Body of pancreas (tissue), 4 donors: ENCODE data around the gene APOB. TPM values are rescaled to one million over a fixed set of nuclear protein-coding genes. Genes with fewer than 3 reads are reported as not detected.

Experiments
- ATAC-seq: fragments of 150-250 bp; one replicate; pipeline ENCODE4 v1.9.1; 2016
- DNase-seq, 4 donors: peaks; one replicate each; pipeline ENCODE4 v3.0.0-alpha.2; 2019
- H3K27ac ChIP-seq, 4 donors: fragments of 200-600 bp; sonication (generic); 1 replicate in 3 of 4; 2 replicates in 1 of 4; pipeline versions ENCODE4 v1.5.1 to v1.6.1; 2016 to 2019; ENCODE audit warnings: mild to moderate bottlenecking in 1 of 4, mixed read lengths in 1 of 4, moderate library complexity in 1 of 4
- H3K27me3 ChIP-seq, 2 donors: fragments of 200-600 bp; sonication (generic); one replicate each; pipeline ENCODE4 v1.6.0; 2016; ENCODE audit warnings: mild to moderate bottlenecking in 1 of 2
- H3K36me3 ChIP-seq, 2 donors: fragments of 200-600 bp; sonication (generic); replicated peaks in 1 of 2; 2 replicates each; pipeline ENCODE4 v1.5.1; 2016; ENCODE audit warnings: low read depth in 2 of 2; ENCODE audit not compliant: insufficient read depth in 1 of 2
- H3K4me1 ChIP-seq: fragments of 200-600 bp; sonication (generic); one replicate; pipeline ENCODE4 v1.6.0; 2016
- H3K4me3 ChIP-seq, 2 donors: fragments of 200-600 bp; sonication (generic); 1 replicate in 1 of 2; 2 replicates in 1 of 2; pipeline ENCODE4 v1.5.1; 2016 to 2019
- H3K9me3 ChIP-seq, 3 donors: fragments of 200-600 bp; sonication (generic); 1 replicate in 2 of 3; 2 replicates in 1 of 3; pipeline ENCODE4 v1.5.1; 2016
- POLR2A ChIP-seq, 3 donors: fragments of 450-650 bp; IDR thresholded peaks; one replicate each; pipeline ENCODE4 v1.6.1; 2016; ENCODE audit warnings: antibody characterized with exemption in 3 of 3, mild to moderate bottlenecking in 2 of 3
- WGBS, 2 donors: methylation state at CpG; one replicate each; pipeline ENCODE4 v1.1.5; 2017; 5-methylcytosine and 5-hydroxymethylcytosine counted together
- intact Hi-C: fragments of 100-400 bp; cut with DNase I; formaldehyde crosslinking; loops from one replicate; pipeline ENCODE4 v1.15.1; 2023
- total RNA-seq, 2 donors: library from RNA; depleted of rRNA; stranded (reverse); fragments of >200 nt; gene quantifications; one replicate each; pipeline ENCODE4 v1.1.0, GENCODE V29; 2016
- TF ChIP-seq, protein P1 (sequence below), 7 experiments: fragments of 450-650 bp in 4 of 7; fragments of 200-600 bp in 3 of 7; sonication (generic) in 3 of 7; IDR thresholded peaks; one replicate each; pipeline ENCODE4 v1.5.1; 2016 to 2019; ENCODE audit warnings: antibody characterized with exemption in 7 of 7

The APOB gene
- total RNA-seq, 2 donors from 2014 or later: 0.66 to 0.78 TPM

DNA sequence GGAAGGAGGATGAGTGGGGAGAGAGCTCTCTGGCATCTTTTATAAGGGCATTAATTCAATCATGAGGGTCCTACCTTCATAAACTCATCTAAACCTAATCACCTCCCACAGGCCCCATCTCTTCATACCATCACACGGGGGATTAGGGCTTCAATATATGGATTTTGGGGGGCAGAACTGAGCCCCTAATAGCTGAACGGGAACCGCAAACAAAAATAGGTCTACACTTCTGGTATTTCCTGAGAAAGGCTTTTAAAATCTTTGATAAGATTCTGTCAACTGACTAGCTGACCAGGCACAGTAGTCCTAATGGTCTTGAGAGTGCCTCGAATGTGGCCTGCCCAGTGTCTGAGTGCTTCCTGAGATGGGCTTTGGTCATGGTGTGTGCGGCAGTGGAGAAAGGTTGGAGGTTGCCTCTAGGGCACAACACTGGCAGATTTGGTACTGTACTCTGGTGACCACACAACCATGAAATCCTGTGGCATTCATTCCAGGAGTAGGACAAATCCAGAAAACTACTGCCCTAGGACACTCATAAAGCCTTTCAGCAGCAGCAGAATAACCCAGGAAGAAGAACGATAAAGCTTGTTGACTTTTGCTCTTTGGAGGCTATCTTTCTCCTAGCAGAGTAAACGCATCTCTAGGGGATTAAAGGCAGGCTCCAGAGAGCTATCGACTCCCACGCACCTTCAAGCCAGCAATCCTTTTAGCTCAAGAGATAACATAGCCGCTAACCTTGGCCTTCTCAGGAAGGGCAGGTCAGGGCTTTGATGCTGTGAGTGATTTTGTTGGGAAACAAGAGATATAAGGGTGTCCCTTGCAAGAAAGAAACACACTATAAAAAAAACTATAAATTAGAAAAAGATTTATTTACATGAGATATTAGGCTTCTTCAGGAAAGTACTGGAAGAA lies 12.3 kb upstream of the APOB start:
- 48 to 53% methylated on average over 10 of the region's 10 CpGs for WGBS, 2 donors
- H3K4me1 ChIP-seq: no peaks in the 10 kb centered on the region
- no peaks in the 10 kb centered on the region for H3K36me3 ChIP-seq
- DNase-seq: no peak
- no peak for ATAC-seq
- H3K27ac ChIP-seq: no peak overlapping the region
- no peaks in the 10 kb centered on the region for H3K9me3 ChIP-seq
- no peak overlapping the region for H3K4me3 ChIP-seq
- no peak for TF ChIP-seq POLR2A (IDR thresholded peaks at IDR 0.05)
- TF ChIP-seq, protein P1, sequence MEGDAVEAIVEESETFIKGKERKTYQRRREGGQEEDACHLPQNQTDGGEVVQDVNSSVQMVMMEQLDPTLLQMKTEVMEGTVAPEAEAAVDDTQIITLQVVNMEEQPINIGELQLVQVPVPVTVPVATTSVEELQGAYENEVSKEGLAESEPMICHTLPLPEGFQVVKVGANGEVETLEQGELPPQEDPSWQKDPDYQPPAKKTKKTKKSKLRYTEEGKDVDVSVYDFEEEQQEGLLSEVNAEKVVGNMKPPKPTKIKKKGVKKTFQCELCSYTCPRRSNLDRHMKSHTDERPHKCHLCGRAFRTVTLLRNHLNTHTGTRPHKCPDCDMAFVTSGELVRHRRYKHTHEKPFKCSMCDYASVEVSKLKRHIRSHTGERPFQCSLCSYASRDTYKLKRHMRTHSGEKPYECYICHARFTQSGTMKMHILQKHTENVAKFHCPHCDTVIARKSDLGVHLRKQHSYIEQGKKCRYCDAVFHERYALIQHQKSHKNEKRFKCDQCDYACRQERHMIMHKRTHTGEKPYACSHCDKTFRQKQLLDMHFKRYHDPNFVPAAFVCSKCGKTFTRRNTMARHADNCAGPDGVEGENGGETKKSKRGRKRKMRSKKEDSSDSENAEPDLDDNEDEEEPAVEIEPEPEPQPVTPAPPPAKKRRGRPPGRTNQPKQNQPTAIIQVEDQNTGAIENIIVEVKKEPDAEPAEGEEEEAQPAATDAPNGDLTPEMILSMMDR (IDR thresholded peaks at IDR 0.05): no peak
- intact Hi-C loops: no loop called here
- no peaks in the 10 kb centered on the region for H3K27me3 ChIP-seq

DNA sequence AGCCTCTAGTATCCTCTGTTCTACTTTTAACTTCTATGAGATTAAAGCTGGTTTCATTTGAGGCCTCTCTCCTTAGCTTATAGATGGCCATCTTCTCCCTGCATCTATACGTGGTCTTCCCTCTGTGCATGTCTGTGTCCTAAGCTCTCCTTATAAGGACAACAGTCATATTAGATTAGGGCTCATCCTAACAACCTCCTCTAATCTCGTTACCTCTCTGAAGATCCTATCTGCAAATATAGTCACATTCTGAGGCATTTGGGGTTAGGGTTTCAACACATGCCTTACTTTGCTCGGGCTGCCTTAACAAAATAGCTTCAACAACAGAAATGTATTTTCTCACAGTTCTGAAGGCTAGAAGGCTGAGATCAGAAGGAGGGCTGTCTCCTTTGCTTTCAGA lies 11.6 kb upstream of the APOB start:
- Histone ChIP-seq H3K4me1 (no peaks in the 10 kb centered on the region), H3K27me3 (no peaks in the 10 kb centered on the region), H3K9me3 (no peaks in the 10 kb centered on the region), H3K4me3 (no peak overlapping the region), H3K36me3 (no peaks in the 10 kb centered on the region), H3K27ac (no peak overlapping the region)
- WGBS, 2 donors: 65 to 68% methylated on average over 3 of the region's 3 CpGs
- ATAC-seq (no peak), DNase-seq (no peak)
- TF ChIP-seq, protein P1 (IDR thresholded peaks at IDR 0.05): no peak
- no peak for TF ChIP-seq POLR2A (IDR thresholded peaks at IDR 0.05)
- intact Hi-C loops: no loop called here

DNA sequence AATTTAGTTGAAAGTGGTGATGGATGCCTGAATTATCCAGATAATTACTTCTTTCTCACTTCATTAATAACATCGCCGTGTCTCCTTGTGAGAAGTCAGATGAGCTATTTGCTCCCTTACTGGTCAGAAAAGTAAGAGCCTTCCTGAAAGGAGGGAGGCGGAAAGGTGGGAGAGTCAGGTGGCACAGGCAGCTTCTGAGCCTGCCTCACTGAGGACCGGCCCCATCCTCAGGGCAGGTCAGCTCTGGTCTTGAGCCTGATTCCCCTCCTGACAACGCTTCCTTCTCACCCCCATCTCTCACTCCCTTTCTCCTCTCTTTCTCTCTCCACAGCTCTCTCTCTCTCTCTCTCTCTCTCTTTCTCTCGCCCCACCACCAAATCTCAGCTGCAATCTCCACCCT lies 10.1 kb upstream of the APOB start:
- DNase-seq (no peak), ATAC-seq (no peak)
- no peaks in the 10 kb centered on the region for H3K4me1 ChIP-seq
- H3K27me3 ChIP-seq: no peaks in the 10 kb centered on the region
- intact Hi-C loops: no loop called here
- H3K36me3 ChIP-seq: no peaks in the 10 kb centered on the region
- no peak overlapping the region for H3K27ac ChIP-seq
- TF ChIP-seq, protein P1 (IDR thresholded peaks at IDR 0.05): no peak
- TF ChIP-seq POLR2A (IDR thresholded peaks at IDR 0.05): no peak
- 77 to 81% methylated on average over 6 of the region's 6 CpGs for WGBS, 2 donors
- H3K4me3 ChIP-seq: no peak overlapping the region
- H3K9me3 ChIP-seq: no peaks in the 10 kb centered on the region

DNA sequence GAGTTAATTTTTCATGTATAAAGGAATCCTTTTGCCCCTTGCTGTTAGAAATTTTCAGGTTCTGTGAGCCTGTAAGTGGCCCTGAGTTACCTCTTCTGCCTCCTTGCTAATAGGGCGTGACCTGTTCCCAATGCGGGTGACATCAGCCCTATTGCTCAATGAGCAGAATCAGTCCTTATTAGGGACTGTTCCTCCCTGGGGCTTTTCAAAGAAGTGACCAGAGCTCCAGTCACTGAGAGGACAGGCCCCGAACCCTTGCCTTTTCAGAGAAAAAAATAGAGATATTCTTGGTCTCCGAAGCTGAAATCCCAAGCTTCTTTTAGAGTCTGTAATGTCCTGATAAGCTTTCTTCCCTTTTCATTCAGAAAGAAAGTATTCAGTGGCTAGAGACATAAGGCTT lies 8.2 kb upstream of the APOB start:
- intact Hi-C loops: no loop called here
- no peak for ATAC-seq
- Histone ChIP-seq H3K27ac (no peak overlapping the region), H3K27me3 (no peaks in the 10 kb centered on the region), H3K9me3 (no peaks in the 10 kb centered on the region), H3K4me3 (no peak overlapping the region), H3K36me3 (no peaks in the 10 kb centered on the region), H3K4me1 (peaks cover under 1% of the 10 kb centered on the region)
- 61 to 70% methylated on average over 4 of the region's 4 CpGs for WGBS, 2 donors
- DNase-seq: no peak
- TF ChIP-seq, protein P1 (IDR thresholded peaks at IDR 0.05): no peak
- TF ChIP-seq POLR2A (IDR thresholded peaks at IDR 0.05): no peak

DNA sequence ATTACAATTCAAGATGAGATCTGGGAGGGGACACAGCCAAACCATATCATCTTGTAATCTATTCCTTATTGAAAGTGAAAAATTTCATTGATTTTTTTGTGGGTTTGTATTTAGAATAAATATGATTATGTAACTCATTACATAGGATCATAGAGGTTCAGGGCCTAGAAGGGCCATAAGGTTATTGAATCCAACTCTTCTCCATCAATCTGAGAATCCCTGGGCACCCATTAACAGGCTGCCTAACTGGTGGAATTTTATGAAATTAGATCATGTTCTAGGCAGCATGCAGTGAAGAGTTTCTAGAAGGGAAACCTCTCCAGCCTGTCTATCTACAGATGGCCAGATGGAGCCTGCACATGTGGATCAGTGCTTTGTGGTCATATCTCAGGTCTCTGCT lies 6.3 kb upstream of the APOB start:
- Histone ChIP-seq H3K36me3 (no peaks in the 10 kb centered on the region), H3K27ac (no peak overlapping the region), H3K9me3 (no peaks in the 10 kb centered on the region), H3K27me3 (no peaks in the 10 kb centered on the region), H3K4me3 (no peak overlapping the region), H3K4me1 (peaks cover 4% of the 10 kb centered on the region)
- intact Hi-C loops: no loop called here
- TF ChIP-seq, protein P1 (IDR thresholded peaks at IDR 0.05): no peak
- no peak for TF ChIP-seq POLR2A (IDR thresholded peaks at IDR 0.05)
- DNase-seq: no peak
- no peak for ATAC-seq
